22Rv1 (cell line): ENCODE data around the gene TK2.

Source experiments
- CTCF ChIP-seq: fragments of 450-650 bp; IDR thresholded peaks from 2 replicates; pipeline ENCODE4 v1.5.1; 2017; ENCODE audit warnings: mild to moderate bottlenecking
- ZFX ChIP-seq: fragments of 450-650 bp; IDR thresholded peaks from 2 replicates; pipeline ENCODE4 v1.6.1; 2017; ENCODE audit warnings: antibody characterized with exemption, borderline replicate concordance

- TF ChIP-seq CTCF (no peak), ZFX (no peak)
Measured at GRCh38 chr16:66471264-66471663, 78.7 kb downstream of the TK2 start.
